ENCODE results near the gene WBP2. TPM values are rescaled to one million over a fixed set of nuclear protein-coding genes. Genes with fewer than 3 reads are reported as not detected.

The WBP2 gene
- total and polyA plus RNA-seq, 2 of the 13 experiments (the other 11 are each of a cell fraction or from before 2014, with no cell fraction given), result 29.2 to 29.5 TPM

DNA sequence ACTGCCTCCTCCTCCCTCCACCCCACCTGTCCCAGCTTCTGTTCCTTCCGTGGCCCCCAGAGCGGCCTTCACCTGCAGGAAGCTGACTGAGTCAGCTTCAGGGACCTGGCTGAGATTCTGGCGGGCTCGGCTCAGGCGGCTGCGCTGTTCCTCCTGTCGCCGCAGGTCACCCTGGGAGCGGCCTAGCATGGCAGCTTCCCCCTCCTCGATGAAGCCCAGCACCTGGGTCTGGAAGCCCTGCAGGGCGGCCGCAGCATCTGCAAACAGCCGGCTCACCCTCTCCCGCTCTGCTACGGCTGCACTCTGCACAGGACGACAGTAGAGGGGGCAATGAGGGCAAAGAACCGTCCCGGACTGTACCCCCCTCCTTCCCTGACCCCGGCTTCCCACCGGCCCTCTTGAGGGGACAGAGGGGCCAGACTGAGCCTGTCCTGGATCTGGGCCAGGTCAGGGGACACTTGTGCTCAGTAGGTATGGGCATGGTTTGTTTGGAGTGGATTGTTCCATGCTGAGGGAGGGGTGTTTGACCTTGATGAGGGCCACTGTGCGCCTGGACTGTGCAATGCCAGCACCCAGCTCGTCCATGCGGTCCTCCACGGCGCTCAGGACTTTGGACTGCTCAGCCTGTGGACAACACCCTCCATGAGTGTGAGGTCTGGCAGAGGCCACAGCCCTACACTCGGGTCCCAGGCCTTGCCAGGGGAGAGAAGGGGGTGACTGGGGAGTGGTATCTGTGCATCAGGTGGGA, 21.2 kb upstream of the WBP2 start (continued):
- no peak for TF ChIP-seq NPAS2 (CRISPR knock-in tag; IDR thresholded peaks at IDR 0.05; ENCODE audit: borderline replicate concordance)
- no peak for TF ChIP-seq LCORL (IDR thresholded peaks at IDR 0.05)
- TF ChIP-seq LCORL (CRISPR knock-in tag; IDR thresholded peaks at IDR 0.05), result peak; percentile 100
- TF ChIP-seq ZNF562 (CRISPR knock-in tag; IDR thresholded peaks at IDR 0.05; ENCODE audit: borderline replicate concordance), result no peak
- no peak for TF ChIP-seq SRSF9 (IDR thresholded peaks at IDR 0.05; ENCODE audit: borderline replicate concordance, insufficient read depth, low read depth, low read length, poor library complexity, severe bottlenecking)
- TF ChIP-seq IRF9 (CRISPR knock-in tag; IDR thresholded peaks at IDR 0.05; ENCODE audit: borderline replicate concordance), result peak; percentile 83
- 0 out of 2 replicates have a peak, but pooled peaks have one; percentile 21 for TF ChIP-seq BATF2 (CRISPR knock-in tag; IDR thresholded peaks at IDR 0.05)
- TF ChIP-seq SIN3B (IDR thresholded peaks at IDR 0.05; ENCODE audit: low read length), result 0 out of 2 replicates have a peak, but pooled peaks have one; percentile 14
- peak; percentile 88 for TF ChIP-seq THAP11 (CRISPR knock-in tag; IDR thresholded peaks at IDR 0.05)
- peak; percentile 17; the same call in 1 of the 2 replicates for TF ChIP-seq ONECUT2 (CRISPR knock-in tag; IDR thresholded peaks at IDR 0.05)
- TF ChIP-seq RFX1 (IDR thresholded peaks at IDR 0.05), result no peak
- TF ChIP-seq CHCHD3 (CRISPR knock-in tag; IDR thresholded peaks at IDR 0.05), result no peak
- no peak for TF ChIP-seq KAT2B (IDR thresholded peaks at IDR 0.05; ENCODE audit: borderline replicate concordance, low read depth, low read length)
- peak; percentile 87; the same call in 1 of the 2 replicates for TF ChIP-seq HBP1 (CRISPR knock-in tag; IDR thresholded peaks at IDR 0.05; ENCODE audit: low read depth)
- TF ChIP-seq HNF4G (IDR thresholded peaks at IDR 0.05; ENCODE audit: borderline replicate concordance, low read depth, low read length), result peak; percentile 97
- TF ChIP-seq HNF4G (CRISPR knock-in tag; IDR thresholded peaks at IDR 0.05; ENCODE audit: borderline replicate concordance, low read depth), result peak; percentile 100
- TF ChIP-seq CBX5 (CRISPR knock-in tag; IDR thresholded peaks at IDR 0.05; ENCODE audit: borderline replicate concordance), result peak; percentile 89
- TF ChIP-seq ZNF180 (CRISPR knock-in tag; IDR thresholded peaks at IDR 0.05; ENCODE audit: borderline replicate concordance, low read depth), result no peak; the same call in 1 of the 2 replicates
- peak; percentile 95 for TF ChIP-seq ZNF570 (CRISPR knock-in tag; IDR thresholded peaks at IDR 0.05; ENCODE audit: borderline replicate concordance)
- peak; percentile 93 for TF ChIP-seq SMYD3 (CRISPR knock-in tag; IDR thresholded peaks at IDR 0.05)
- TF ChIP-seq ZNF710 (CRISPR knock-in tag; IDR thresholded peaks at IDR 0.05; ENCODE audit: borderline replicate concordance), result no peak
- TF ChIP-seq SP2 (CRISPR knock-in tag; IDR thresholded peaks at IDR 0.05), result no peak
- TF ChIP-seq BORCS8-MEF2B (CRISPR knock-in tag; IDR thresholded peaks at IDR 0.05), result peak; percentile 99
- peak; percentile 86; the same call in 1 of the 2 replicates for TF ChIP-seq JUN (CRISPR knock-in tag; IDR thresholded peaks at IDR 0.05)
- peak; percentile 54; the same call in 1 of the 2 replicates for TF ChIP-seq KLF12 (CRISPR knock-in tag; IDR thresholded peaks at IDR 0.05; ENCODE audit: borderline replicate concordance)

Measured in HepG2 (cell line).